HCT116 (cell line): Measurements from ENCODE around the gene EHF.

Source experiments
- CEBPB ChIP-seq: IDR thresholded peaks from 2 replicates; pipeline ENCODE4 v1.6.1; 2012; ENCODE audit warnings: low read depth
- EZH2phosphoT487 ChIP-seq: fragments of 200-600 bp; IDR thresholded peaks from 2 replicates; pipeline ENCODE4 v1.6.1; 2018; ENCODE audit warnings: antibody characterized with exemption, borderline replicate concordance
- JUND ChIP-seq: IDR thresholded peaks from 2 replicates; pipeline ENCODE4 v1.6.1; 2012
- POLR2A ChIP-seq: IDR thresholded peaks from 2 replicates; pipeline ENCODE4 v1.7.0; 2011; ENCODE audit warnings: borderline replicate concordance; ENCODE audit not compliant: insufficient read depth, insufficient read length; ENCODE audit errors: extremely low read depth
- POLR2AphosphoS5 ChIP-seq: IDR thresholded peaks from 2 replicates; pipeline ENCODE4 v1.6.1; 2011; ENCODE audit warnings: mild to moderate bottlenecking, low read depth, low read length, moderate library complexity
- RAD21 ChIP-seq: IDR thresholded peaks from 2 replicates; pipeline ENCODE4 v1.6.1; 2012; ENCODE audit warnings: low read depth, mild to moderate bottlenecking
- SIN3A ChIP-seq: IDR thresholded peaks from 2 replicates; pipeline ENCODE4 v1.6.1; 2012; ENCODE audit warnings: low read depth
- SRF ChIP-seq: IDR thresholded peaks from 2 replicates; pipeline ENCODE4 v1.6.1; 2012; ENCODE audit warnings: low read depth
- YY1 ChIP-seq: IDR thresholded peaks from 2 replicates; pipeline ENCODE4 v1.6.1; 2011; ENCODE audit warnings: low read length, low read depth, moderate library complexity, mild to moderate bottlenecking; ENCODE audit not compliant: insufficient replicate concordance; ENCODE audit errors: extremely low read depth
- ZFX ChIP-seq: fragments of 450-650 bp; IDR thresholded peaks from 2 replicates; pipeline ENCODE4 v1.6.1; 2017
- ZNF274 ChIP-seq: fragments of 200-500 bp; sonication (Bioruptor generic); IDR thresholded peaks from 2 replicates; pipeline ENCODE4 v1.6.1; 2014; ENCODE audit warnings: mild to moderate bottlenecking, low read depth, low read length, inconsistent platforms
- TF ChIP-seq, protein P1 (sequence below), 3 experiments: fragments of 200-600 bp in 1 of 3; sonication (generic) in 1 of 3; IDR thresholded peaks in 2 of 3; conservative IDR thresholded peaks in 1 of 3; 2 replicates each; pipeline ENCODE4 v1.5.1; 2012 to 2017; ENCODE audit warnings: low read depth in 2 of 3, low read length in 2 of 3, antibody characterized with exemption in 1 of 3, borderline replicate concordance in 1 of 3, control low read depth in 1 of 3, mild to moderate bottlenecking in 1 of 3, mixed read lengths in 1 of 3, mixed run types in 1 of 3, moderate library complexity in 1 of 3; ENCODE audit not compliant: insufficient read depth in 1 of 3
- TF ChIP-seq, protein P2 (sequence below): IDR thresholded peaks from 2 replicates; pipeline ENCODE4 v1.6.1; 2012; ENCODE audit warnings: low read depth

DNA sequence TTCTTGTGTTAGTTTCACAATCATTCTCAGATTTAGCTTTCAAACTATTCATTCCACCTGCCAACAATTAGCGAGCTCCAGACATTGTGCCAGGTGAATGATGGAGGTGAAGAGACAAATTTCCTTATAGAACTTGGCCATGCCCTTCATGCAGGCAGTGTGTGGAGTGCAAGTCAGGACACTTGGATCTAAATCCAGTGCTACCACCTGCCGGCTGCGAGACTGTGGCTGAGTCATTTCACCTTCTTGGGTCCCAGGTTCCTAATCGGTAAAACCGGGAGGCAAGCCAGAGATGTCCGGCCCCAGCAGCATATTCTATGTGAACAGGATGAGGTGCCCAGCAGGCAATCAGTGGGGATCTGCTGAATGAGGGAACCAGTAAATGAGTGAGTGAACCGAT lies 18.6 kb upstream of the EHF start:
- TF ChIP-seq CEBPB (no peak), RAD21 (peak; percentile 57), YY1 (peak; percentile 34), SRF (no peak), POLR2A (no peak), POLR2AphosphoS5 (peak; percentile 35; the same call in 1 of the 2 replicates), JUND (no peak), ZNF274 (no peak), EZH2phosphoT487 (no peak), SIN3A (no peak), ZFX (no peak)
- TF ChIP-seq, protein P1, sequence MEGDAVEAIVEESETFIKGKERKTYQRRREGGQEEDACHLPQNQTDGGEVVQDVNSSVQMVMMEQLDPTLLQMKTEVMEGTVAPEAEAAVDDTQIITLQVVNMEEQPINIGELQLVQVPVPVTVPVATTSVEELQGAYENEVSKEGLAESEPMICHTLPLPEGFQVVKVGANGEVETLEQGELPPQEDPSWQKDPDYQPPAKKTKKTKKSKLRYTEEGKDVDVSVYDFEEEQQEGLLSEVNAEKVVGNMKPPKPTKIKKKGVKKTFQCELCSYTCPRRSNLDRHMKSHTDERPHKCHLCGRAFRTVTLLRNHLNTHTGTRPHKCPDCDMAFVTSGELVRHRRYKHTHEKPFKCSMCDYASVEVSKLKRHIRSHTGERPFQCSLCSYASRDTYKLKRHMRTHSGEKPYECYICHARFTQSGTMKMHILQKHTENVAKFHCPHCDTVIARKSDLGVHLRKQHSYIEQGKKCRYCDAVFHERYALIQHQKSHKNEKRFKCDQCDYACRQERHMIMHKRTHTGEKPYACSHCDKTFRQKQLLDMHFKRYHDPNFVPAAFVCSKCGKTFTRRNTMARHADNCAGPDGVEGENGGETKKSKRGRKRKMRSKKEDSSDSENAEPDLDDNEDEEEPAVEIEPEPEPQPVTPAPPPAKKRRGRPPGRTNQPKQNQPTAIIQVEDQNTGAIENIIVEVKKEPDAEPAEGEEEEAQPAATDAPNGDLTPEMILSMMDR (IDR thresholded peaks at IDR 0.05 in 2 of 3, conservative IDR thresholded peaks at IDR 0.05 in 1 of 3; ENCODE audit: borderline replicate concordance in 1 of 3, insufficient read depth in 1 of 3, low read depth in 2 of 3, low read length in 2 of 3) = no peak
- TF ChIP-seq, protein P2, sequence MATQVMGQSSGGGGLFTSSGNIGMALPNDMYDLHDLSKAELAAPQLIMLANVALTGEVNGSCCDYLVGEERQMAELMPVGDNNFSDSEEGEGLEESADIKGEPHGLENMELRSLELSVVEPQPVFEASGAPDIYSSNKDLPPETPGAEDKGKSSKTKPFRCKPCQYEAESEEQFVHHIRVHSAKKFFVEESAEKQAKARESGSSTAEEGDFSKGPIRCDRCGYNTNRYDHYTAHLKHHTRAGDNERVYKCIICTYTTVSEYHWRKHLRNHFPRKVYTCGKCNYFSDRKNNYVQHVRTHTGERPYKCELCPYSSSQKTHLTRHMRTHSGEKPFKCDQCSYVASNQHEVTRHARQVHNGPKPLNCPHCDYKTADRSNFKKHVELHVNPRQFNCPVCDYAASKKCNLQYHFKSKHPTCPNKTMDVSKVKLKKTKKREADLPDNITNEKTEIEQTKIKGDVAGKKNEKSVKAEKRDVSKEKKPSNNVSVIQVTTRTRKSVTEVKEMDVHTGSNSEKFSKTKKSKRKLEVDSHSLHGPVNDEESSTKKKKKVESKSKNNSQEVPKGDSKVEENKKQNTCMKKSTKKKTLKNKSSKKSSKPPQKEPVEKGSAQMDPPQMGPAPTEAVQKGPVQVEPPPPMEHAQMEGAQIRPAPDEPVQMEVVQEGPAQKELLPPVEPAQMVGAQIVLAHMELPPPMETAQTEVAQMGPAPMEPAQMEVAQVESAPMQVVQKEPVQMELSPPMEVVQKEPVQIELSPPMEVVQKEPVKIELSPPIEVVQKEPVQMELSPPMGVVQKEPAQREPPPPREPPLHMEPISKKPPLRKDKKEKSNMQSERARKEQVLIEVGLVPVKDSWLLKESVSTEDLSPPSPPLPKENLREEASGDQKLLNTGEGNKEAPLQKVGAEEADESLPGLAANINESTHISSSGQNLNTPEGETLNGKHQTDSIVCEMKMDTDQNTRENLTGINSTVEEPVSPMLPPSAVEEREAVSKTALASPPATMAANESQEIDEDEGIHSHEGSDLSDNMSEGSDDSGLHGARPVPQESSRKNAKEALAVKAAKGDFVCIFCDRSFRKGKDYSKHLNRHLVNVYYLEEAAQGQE = no peak
